HepG2 (cell line): ENCODE measurements around the gene GPC6. TPM values are rescaled to one million over a fixed set of nuclear protein-coding genes. Genes with fewer than 3 reads are reported as not detected.

Source experiments
- KLF16 ChIP-seq, 2 experiments: sonication (generic) in 1 of 2; formaldehyde crosslinking in 1 of 2; IDR thresholded peaks; 2 replicates each; pipeline versions ENCODE4 v1.6.1 to v1.8.0; 2016 to 2023; ENCODE audit warnings: missing genetic modification reagents in 2 of 2, missing compliant biosample characterization in 1 of 2
- MTA1 ChIP-seq: sonication (generic); formaldehyde crosslinking; IDR thresholded peaks from 2 replicates; pipeline ENCODE4 v1.4.0; 2020; ENCODE audit warnings: missing genetic modification reagents, mild to moderate bottlenecking, borderline replicate concordance
- NRL ChIP-seq: sonication (generic); formaldehyde crosslinking; IDR thresholded peaks from 2 replicates; pipeline ENCODE4 v1.5.0; 2020; ENCODE audit warnings: missing genetic modification reagents, mild to moderate bottlenecking, moderate library complexity, borderline replicate concordance
- RBM22 ChIP-seq: fragments of 200-400 bp; formaldehyde crosslinking; optimal IDR thresholded peaks from 2 replicates; pipeline ENCODE3; 2017; ENCODE audit warnings: mild to moderate bottlenecking, low read length, moderate library complexity
- STAT5B ChIP-seq: sonication (generic); formaldehyde crosslinking; IDR thresholded peaks from 2 replicates; pipeline ENCODE4 v1.4.0; 2020; ENCODE audit warnings: missing genetic modification reagents
- ZNF17 ChIP-seq: sonication (generic); formaldehyde crosslinking; IDR thresholded peaks from 2 replicates; pipeline ENCODE4 v1.5.0; 2020; ENCODE audit warnings: mild to moderate bottlenecking, missing genetic modification reagents
- ZNF337 ChIP-seq: sonication (generic); formaldehyde crosslinking; IDR thresholded peaks from 2 replicates; pipeline ENCODE4 v1.5.1; 2020; ENCODE audit warnings: missing genetic modification reagents, low read depth, mild to moderate bottlenecking, borderline replicate concordance
- ZNF615 ChIP-seq: sonication (generic); formaldehyde crosslinking; IDR thresholded peaks from 2 replicates; pipeline ENCODE4 v1.5.0; 2020; ENCODE audit warnings: mild to moderate bottlenecking, missing genetic modification reagents, borderline replicate concordance
- ZNF841 ChIP-seq: sonication (generic); formaldehyde crosslinking; IDR thresholded peaks from 2 replicates; pipeline ENCODE4 v1.8.1; 2023; ENCODE audit warnings: missing genetic modification reagents, borderline replicate concordance
- ZNF891 ChIP-seq: sonication (generic); formaldehyde crosslinking; IDR thresholded peaks from 2 replicates; pipeline ENCODE4 v1.5.0; 2020; ENCODE audit warnings: mild to moderate bottlenecking, missing genetic modification reagents
- ZSCAN9 ChIP-seq: IDR thresholded peaks from 2 replicates; pipeline ENCODE4 v1.6.1; 2016; ENCODE audit warnings: borderline replicate concordance
- polyA plus RNA-seq, 8 experiments: library from polyadenylated mRNA; depleted of rRNA in 3 of 8; stranded (reverse) in 7 of 8; unstranded in 1 of 8; fragments of >200 nt; fragmentation: Illumina TruSeq in 4 of 8; extraction: Trizol in 4 of 8; gene quantifications; 2 replicates each; pipeline versions ENCODE4 v1.2.1 to v1.2.3, GENCODE V29; 2011 to 2016; ENCODE audit warnings: low read depth in 4 of 8, missing spikeins in 1 of 8, mixed read lengths in 1 of 8; ENCODE audit not compliant: insufficient read depth in 1 of 8
- total RNA-seq, 5 experiments: library from RNA; depleted of rRNA; stranded (reverse); fragments of >200 nt; fragmentation: Illumina TruSeq; extraction: Trizol; gene quantifications; 2 replicates each; pipeline ENCODE4 v1.2.3, GENCODE V29; 2016; ENCODE audit warnings: low read depth in 1 of 5
- TF ChIP-seq, protein P1 (sequence below): sonication (generic); formaldehyde crosslinking; IDR thresholded peaks from one replicate; pipeline ENCODE4 v1.5.1; 2020; ENCODE audit warnings: mild to moderate bottlenecking, missing genetic modification reagents; ENCODE audit errors: not compliant biosample characterization
- TF ChIP-seq, protein P2 (sequence below): sonication (generic); formaldehyde crosslinking; IDR thresholded peaks from 2 replicates; pipeline ENCODE4 v1.8.1; 2023; ENCODE audit warnings: mild to moderate bottlenecking, missing genetic modification reagents, borderline replicate concordance

Gene GPC6
- total and polyA plus RNA-seq, 2 of the 13 experiments (the other 11 are each of a cell fraction or from before 2014, with no cell fraction given) = 24.5 to 33.9 TPM

DNA sequence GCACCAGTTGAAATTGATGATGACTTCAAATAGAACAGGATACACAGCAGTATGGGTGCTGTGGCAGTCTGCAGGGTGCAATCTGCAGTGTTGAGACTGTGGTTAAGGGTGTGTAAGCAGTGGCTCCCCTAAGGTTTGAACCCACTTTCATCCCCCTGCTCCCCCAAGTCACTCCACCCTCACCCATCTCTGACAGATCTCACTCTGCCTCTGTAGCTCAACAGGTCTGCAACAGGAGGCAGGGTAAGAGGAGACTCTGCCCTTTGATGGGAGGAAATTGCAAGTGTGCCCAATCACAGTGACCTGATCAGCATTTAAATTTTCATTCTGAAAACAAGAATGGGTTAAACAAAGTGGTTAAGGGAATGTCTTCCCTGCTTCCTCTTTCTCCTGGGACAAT is 1160.4 kb downstream of the GPC6 start (continued):
- TF ChIP-seq, protein P1, sequence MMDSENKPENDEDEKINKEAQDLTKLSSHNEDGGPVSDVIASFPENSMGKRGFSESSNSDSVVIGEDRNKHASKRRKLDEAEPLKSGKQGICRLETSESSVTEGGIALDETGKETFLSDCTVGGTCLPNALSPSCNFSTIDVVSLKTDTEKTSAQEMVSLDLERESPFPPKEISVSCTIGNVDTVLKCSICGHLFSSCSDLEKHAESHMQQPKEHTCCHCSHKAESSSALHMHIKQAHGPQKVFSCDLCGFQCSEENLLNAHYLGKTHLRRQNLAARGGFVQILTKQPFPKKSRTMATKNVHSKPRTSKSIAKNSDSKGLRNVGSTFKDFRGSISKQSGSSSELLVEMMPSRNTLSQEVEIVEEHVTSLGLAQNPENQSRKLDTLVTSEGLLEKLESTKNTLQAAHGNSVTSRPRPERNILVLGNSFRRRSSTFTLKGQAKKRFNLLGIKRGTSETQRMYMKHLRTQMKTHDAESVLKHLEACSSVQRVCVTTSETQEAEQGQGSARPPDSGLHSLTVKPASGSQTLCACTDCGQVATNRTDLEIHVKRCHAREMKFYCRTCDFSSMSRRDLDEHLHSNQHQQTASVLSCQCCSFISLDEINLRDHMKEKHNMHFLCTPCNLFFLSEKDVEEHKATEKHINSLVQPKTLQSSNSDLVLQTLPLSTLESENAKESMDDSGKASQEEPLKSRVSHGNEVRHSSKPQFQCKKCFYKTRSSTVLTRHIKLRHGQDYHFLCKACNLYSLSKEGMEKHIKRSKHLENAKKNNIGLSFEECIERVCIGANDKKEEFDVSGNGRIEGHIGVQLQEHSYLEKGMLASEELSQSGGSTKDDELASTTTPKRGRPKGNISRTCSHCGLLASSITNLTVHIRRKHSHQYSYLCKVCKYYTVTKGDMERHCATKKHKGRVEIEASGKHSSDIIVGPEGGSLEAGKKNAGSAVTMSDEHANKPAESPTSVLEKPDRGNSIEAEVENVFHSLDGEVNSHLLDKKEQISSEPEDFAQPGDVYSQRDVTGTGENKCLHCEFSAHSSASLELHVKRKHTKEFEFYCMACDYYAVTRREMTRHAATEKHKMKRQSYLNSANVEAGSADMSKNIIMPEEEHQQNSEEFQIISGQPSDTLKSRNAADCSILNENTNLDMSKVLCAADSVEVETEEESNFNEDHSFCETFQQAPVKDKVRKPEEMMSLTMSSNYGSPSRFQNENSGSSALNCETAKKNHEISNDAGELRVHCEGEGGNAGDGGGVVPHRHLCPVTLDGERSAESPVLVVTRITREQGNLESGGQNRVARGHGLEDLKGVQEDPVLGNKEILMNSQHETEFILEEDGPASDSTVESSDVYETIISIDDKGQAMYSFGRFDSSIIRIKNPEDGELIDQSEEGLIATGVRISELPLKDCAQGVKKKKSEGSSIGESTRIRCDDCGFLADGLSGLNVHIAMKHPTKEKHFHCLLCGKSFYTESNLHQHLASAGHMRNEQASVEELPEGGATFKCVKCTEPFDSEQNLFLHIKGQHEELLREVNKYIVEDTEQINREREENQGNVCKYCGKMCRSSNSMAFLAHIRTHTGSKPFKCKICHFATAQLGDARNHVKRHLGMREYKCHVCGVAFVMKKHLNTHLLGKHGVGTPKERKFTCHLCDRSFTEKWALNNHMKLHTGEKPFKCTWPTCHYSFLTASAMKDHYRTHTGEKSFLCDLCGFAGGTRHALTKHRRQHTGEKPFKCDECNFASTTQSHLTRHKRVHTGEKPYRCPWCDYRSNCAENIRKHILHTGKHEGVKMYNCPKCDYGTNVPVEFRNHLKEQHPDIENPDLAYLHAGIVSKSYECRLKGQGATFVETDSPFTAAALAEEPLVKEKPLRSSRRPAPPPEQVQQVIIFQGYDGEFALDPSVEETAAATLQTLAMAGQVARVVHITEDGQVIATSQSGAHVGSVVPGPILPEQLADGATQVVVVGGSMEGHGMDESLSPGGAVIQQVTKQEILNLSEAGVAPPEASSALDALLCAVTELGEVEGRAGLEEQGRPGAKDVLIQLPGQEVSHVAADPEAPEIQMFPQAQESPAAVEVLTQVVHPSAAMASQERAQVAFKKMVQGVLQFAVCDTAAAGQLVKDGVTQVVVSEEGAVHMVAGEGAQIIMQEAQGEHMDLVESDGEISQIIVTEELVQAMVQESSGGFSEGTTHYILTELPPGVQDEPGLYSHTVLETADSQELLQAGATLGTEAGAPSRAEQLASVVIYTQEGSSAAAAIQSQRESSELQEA = no peak
- TF ChIP-seq NRL (CRISPR knock-in tag) = no peak
- no peak for TF ChIP-seq ZNF841 (CRISPR knock-in tag)
- no peak for TF ChIP-seq MTA1 (CRISPR knock-in tag)
- TF ChIP-seq RBM22 = no peak
- TF ChIP-seq ZNF615 (CRISPR knock-in tag) = no peak
- no peak for TF ChIP-seq KLF16 (CRISPR knock-in tag; IDR thresholded peaks at IDR 0.05)
- no peak for TF ChIP-seq ZNF337 (CRISPR knock-in tag)
- no peak for TF ChIP-seq ZNF17
- no peak for TF ChIP-seq ZSCAN9
- TF ChIP-seq ZNF891 (CRISPR knock-in tag) = no peak
- TF ChIP-seq, protein P2, sequence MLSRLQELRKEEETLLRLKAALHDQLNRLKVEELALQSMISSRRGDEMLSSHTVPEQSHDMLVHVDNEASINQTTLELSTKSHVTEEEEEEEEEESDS (CRISPR knock-in tag) = no peak
- no peak for TF ChIP-seq STAT5B (CRISPR knock-in tag)
